Activated CD8-positive, alpha-beta memory T cell treated with anti-CD3 and anti-CD28 coated beads for 1 hour (primary cell): ENCODE data around the gene BABAM2.
"Not testable (repeated sequence)": the region's sequence is repeated elsewhere in the genome, so short reads cannot be mapped to it uniquely, and the experiment has no call there.

Source experiments
- DNase-seq, 2 donors: peaks; one replicate each; pipeline ENCODE4 v3.0.0-alpha.2; 2020; ENCODE audit warnings: low read depth in 1 of 2; ENCODE audit errors: extremely low read depth in 1 of 2

BABAM2 gene

GRCh38 chr2:27940090-27940671 is 49.7 kb downstream of the BABAM2 start:
- DNase-seq, result no peak

- DNase-seq, result no peak
Observed at GRCh38 chr2:27940982-27941381, 50.5 kb downstream of the BABAM2 start.

GRCh38 chr2:27942612-27943547 is 52.4 kb downstream of the BABAM2 start:
- DNase-seq, result no peak

- DNase-seq, result no peak
Observed at GRCh38 chr2:27946530-27947060, 56.1 kb downstream of the BABAM2 start.

GRCh38 chr2:27952070-27952469 is 61.5 kb downstream of the BABAM2 start:
- DNase-seq, result no peak

GRCh38 chr2:27953077-27953476 is 62.5 kb downstream of the BABAM2 start:
- DNase-seq, result no peak

- no peak for DNase-seq
Observed at GRCh38 chr2:27954221-27954673, 63.7 kb downstream of the BABAM2 start.

GRCh38 chr2:27954771-27955383 is 64.3 kb downstream of the BABAM2 start:
- no peak for DNase-seq

- DNase-seq, result no peak
Observed at GRCh38 chr2:27955384-27956161, 65.0 kb downstream of the BABAM2 start.

GRCh38 chr2:27956888-27957287 is 66.4 kb downstream of the BABAM2 start:
- DNase-seq, result no peak

- no peak for DNase-seq
Observed at GRCh38 chr2:27958711-27959378, 68.3 kb downstream of the BABAM2 start.

GRCh38 chr2:27959496-27959895 is 69.0 kb downstream of the BABAM2 start:
- no peak for DNase-seq

GRCh38 chr2:27960237-27960912 is 69.8 kb downstream of the BABAM2 start:
- no peak for DNase-seq

- DNase-seq, result no peak
Observed at GRCh38 chr2:27962006-27962405, 71.5 kb downstream of the BABAM2 start.

GRCh38 chr2:27963472-27963871 is 72.9 kb downstream of the BABAM2 start:
- DNase-seq, result no peak

- DNase-seq, result no peak
Observed at GRCh38 chr2:27964067-27964466, 73.5 kb downstream of the BABAM2 start.

GRCh38 chr2:27965841-27966240 is 75.3 kb downstream of the BABAM2 start:
- no peak for DNase-seq

- DNase-seq, result no peak
Observed at GRCh38 chr2:27966466-27966865, 75.9 kb downstream of the BABAM2 start.

- DNase-seq, result no peak
Observed at GRCh38 chr2:27967076-27967475, 76.5 kb downstream of the BABAM2 start.

- DNase-seq, result not testable (repeated sequence)
Observed at GRCh38 chr2:27968045-27968444, 77.5 kb downstream of the BABAM2 start.
